ENCODE results near the gene SNRPA1.

SNRPA1 gene

DNA sequence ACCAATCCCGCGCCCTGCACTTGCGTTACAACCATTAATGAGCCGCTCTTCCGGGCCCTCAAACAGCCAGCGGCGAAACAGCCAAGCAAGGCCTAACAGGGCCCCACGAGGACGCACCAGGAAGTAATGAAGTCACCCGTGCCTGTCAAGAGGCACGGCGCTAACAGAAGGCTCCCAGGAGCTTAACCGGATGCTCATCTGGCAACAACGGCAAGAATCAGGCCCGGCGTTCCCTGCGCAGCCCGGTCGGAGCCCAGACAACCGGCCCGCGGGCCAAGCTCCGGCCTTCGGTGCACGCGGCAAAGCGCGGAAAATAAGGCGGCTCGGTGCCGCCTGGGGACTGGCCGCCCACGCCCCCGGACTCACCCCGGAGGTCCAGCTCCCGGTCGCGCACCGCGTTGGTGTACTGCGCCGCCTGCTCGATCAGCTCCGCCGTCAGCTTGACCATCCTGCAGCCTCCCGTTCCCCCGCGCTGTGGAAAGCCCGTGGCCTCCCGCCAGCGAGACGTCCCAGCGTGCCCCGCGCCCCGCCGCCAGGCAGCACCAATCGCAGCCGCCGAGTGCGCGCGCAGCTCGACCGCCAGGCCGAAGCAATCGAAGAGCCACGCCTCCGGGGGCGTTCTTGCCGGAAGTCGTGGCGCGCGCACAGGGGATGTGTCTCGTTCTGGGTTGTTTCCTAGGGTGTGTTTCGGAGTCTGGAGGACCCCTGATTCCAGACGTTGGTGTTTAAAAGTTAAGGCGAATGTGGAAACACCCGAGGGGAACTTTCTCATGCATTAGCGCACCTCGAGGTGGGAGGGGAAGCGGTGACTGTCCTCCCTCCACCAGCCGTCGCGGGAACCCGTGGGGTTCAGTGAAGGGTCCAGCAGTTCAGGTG is at the start of gene SNRPA1:
Gene SNRPA1 (minus strand): TSS at position 518 of the 876 bp plus-strand sequence. CDS start 70 bp downstream, at position 448.
- peak; percentile 96 for DNase-seq (ENCODE audit: low read depth)

DNA sequence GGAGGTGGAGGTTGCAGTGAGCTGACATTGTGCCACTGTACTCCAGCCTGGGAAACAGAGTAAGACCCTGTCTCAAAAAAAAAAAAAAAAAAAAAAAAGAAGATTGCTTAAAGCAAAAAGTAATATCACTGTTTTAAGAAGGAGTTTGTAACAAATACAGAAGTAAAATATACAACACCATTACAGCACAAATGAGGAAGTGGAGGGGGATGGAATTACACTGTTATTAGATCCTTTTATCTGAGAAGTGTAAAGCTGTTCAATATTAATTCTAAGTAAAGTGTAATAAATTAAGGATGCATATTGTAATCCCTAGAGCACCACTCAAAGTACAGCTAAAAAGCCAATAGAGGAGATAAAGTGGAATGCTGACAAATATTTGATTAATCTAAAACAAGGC is 47.0 kb upstream of the SNRPA1 start:
- no peak for DNase-seq (ENCODE audit: low read depth)

DNA sequence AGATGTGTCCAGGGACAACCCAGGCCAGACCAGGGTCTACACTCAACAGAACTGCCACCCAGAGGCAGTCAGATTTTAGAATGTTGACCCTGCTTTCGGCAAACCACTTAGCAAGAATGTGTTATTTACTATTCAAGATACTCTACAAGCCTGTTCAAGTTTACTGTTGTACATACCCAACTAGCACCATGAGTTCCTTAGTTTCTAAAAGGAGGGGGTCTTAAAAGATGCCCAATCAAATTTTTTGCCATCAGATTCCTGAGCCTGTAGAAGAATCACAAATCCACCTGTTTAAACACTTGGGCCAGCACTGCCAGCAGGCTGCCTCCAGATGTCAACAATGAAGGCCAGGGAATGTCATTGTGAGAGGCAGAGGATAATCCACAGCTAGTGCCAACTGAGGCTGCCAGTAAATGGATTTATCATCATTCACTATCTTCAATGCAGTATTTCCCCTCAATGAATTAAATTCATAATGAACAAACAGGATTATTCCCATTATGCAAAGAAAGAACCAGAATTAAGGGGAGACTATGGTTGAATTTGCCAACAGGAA is 43.5 kb upstream of the SNRPA1 start:
- DNase-seq (ENCODE audit: low read depth), result no peak

DNA sequence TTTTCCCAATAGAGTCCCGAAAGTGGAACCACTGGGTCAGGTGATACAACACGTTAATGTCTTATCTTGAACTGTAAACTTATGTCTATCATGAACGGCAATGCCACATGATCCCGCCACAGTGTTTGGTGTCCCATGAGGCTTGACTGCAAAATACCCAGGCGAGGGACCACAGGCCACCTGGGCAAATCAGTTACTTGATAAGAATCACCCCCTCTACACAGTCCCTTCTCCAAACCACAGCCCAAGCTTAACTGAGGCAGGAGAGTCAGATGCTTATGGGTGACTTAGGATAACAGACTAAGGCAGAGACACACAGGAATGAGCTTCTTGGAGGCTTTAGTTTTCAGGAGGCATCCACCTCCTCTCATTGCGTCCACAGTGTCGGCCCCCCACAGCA is 42.9 kb upstream of the SNRPA1 start:
- DNase-seq (ENCODE audit: low read depth), result no peak

DNA sequence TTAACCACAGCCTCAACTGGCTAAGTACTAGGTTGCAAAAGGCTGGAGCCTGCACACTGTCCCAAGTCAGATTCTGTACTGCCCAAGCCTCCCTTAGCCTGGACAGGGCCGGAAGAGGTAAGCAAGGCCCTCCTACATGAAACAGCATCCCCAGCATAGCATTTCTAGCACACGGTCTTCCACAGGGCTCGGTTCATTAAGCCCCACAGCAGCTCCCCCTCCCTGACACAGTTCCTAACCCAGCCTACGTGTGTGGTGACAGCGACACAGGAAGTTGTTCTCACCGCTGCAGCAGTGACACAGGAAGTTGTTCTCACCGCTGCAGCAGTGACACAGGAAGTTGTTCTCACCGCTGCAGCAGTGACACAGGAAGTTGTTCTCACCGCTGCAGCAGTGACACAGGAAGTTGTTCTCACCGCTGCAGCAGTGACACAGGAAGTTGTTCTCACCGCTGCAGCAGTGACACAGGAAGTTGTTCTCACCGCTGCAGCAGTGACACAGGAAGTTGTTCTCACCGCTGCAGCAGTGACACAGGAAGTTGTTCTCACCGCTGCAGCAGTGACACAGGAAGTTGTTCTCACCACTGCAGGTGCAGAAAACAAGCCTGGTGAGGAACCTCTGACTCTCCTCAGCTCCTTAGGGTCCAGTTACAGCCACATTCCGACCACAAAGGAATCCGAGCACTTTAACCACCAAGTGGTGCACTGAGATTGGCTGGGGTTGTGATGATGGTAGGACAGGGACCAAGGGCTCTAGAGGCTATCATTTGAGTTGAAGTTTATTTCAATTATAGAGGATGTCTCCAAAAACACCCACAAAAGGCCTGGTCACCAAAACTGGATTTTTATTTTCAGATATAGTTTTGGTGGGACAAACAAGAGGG is 39.1 kb upstream of the SNRPA1 start:
- peak; percentile 43 for DNase-seq (ENCODE audit: low read depth)

DNA sequence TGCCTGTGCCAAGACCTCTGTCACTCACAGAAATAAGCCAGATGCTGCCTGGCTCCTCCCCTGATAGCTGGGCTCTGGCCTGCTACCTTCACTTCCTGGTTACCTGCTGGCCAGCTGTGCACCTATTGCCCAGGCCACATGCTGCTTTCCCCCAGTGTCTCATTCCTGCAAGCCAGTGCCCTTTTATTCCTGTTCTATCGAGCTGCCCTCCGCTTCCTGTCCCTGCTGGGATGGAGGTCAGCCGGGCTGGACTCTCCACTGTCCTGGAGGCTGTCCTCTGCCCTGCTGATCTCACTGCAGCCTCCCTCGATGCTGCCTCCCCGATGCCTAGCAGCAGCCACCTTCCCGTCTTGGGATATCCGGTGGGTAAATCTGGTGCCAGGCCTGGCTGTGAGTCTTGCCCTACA is 37.0 kb upstream of the SNRPA1 start:
- no peak for DNase-seq (ENCODE audit: low read depth)

DNA sequence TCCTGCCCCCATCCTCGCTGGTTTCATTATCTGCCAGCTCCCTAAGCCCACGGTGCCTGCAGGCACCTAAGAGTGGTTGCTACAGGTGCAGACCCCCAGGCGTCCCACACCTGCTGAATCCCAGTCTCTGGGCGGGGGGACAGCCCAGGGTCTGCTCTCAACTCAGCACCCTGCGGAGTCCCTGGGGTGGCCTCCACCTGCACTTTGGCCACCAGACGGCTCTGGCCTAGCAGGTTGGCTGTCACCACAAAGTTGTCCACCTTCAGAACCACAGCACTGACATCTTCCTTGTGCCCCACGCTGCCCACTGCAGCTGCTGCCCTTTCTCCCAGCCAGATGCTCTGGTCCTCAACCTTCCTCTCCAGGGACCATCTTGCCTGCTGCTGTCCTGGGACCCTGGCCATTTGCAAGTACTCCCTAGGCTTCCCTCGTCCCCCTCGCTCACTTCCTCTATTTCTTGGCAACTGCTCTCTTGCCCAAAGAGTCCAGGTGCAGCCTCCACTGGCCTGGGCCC is 34.9 kb upstream of the SNRPA1 start:
- no peak for DNase-seq (ENCODE audit: low read depth)

DNA sequence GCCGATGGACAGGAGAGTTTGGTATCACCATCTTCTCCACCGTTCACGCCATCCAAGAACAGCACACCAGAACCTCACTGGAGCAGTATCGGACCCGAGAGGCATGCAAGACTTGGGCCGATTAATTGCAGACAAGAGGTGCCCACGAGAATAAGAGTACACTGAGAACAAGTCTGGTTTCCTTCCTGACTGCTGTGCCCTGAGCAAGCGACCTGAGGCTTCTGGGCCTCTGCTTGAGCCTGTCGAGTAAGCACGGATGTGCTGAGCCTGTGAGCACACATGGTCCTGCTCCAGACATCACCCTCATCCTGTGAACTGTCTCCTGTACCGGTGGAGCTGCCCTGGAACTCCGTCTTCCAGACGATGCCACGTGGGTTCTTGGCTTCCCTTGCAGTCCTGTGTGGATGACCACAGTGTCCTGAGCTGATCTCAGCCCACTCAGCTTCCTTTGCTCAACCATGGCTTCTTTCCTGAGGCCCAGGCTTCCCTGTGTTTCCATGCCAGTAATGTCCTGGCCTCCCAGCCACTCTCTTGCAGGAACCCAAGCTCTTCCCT is 34.3 kb upstream of the SNRPA1 start:
- no peak for DNase-seq (ENCODE audit: low read depth)

DNA sequence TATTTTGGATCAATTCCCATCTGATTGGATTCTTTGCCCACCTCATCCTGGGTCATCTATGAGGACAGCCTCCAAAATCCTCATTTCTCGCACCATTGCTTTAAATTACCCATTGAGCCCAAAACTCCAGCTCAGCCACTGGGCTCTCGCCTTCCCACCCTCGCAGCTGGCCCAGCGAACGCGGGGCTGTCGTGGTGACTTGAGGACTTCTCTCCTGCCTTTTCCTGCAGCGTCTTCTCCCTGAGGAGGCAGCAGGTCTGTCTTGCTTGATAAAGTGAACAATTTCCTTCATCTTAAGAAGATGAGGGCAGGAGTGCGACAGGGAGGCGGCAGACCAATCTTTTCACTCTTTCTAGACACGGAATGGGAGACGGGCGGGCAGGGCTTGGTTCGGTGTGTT is 33.0 kb upstream of the SNRPA1 start:
- no peak for DNase-seq (ENCODE audit: low read depth)

DNA sequence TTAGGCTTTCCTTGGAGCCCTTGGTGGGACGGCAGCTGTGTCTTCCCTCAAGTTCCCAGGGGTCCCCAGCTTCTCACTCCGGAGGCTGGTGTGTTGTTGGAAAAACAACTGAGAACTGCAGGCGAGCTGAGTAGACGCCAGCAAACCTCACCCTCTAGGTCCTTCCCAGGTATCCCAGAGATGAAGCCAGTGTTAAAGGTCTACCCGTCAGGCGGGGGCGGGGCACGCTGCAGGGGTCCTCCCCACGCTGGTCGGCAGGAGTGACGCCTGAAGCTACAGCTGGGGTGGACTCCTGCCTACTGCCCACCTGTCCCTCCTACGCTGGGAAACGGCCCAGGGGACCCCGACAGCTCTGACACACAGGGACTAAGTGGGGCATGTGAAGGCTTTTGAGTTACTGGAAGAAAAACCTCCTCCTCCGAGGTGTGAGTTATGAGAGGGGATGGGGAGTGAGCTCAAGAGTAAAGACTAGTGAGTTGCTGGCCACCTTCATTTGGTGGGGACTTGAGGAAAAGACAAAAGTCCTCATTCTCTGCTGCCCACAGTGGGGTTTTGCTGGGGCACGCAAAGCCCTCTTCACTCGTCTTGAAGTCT is 32.2 kb upstream of the SNRPA1 start:
- no peak for DNase-seq (ENCODE audit: low read depth)

DNA sequence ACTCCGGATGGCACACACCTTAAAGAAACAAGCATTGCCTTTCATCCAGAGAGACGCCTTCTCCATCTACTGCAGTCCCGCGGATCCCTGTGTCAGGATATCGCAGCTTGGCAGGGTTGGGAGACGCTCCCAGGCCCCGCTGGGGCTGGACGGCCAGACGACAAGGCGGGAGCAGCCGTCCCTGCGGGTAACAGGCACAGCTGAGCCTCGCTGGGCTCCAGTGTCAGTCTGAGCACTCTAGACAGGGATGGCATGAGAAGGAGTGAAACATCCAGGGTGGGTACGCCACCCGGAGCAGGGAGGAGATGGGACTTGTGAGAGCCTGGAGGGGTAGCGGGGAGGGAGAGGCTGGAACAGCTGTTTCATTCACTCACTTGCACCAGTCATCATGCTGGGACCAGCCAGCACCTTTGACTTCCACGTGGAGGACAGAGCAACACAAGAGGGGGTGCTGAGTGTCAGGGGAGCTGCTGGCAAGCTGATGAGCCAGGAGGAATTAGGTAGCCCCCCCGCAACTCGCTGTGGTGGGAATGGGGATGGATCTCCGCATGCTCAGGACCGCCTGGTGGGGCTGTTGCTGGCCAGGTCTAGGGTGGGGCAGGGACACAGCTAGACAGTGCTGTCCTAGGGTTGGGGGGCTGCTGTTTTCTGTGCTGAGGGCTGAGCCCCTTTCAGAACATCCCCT is 31.6 kb upstream of the SNRPA1 start:
- no peak for DNase-seq (ENCODE audit: low read depth)

DNA sequence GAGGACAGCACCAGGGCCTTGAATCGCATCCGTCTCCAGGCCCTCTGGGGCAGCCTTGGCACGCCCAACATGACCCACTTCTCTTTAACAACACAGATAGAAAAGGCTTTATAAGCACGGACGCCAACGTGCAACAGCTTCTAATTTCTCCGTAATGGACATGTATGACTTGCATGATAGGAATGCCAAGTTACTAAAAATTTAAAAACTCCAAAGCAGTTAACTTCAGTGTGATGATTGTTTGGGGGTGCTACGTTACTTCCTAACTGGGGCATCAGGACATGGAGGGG is 30.9 kb upstream of the SNRPA1 start:
- DNase-seq (ENCODE audit: low read depth), result no peak

DNA sequence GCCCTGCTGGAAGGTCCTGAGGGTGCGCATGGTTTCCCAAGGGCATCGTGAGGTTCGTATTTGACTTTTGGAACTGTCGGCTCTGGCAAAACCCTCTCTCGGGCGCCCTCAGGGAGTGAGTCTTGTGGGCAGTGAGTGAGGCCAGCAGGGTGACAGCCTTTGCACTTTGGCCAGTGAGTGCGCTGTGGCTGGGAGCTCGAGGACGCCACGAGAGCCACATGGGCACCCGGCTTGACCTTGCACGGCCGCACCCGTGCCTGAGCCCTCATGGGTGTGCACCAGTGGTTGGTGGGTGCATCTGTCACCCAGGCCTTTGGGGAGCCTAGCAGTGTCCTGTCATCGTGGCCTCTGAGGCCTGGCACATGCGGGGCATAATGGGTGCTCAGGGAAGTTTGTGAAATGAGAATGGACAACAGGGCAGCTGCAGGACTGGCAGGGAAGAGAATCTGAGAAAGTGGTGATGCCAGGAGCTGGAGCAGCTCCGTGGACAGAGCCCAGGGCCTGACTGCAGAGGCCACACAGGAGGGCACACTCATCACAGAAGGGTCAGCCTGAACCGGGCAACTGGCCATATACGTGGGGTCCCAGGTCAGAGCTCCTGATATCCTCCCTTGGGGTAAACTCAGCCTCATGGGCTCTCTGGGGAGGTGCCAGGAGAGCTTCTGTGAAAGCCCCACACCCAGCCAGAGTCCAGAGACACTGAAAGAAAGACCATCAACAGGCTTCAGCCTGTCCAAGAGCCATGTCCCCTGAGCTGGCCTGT is 30.4 kb upstream of the SNRPA1 start:
- no peak for DNase-seq (ENCODE audit: low read depth)

DNA sequence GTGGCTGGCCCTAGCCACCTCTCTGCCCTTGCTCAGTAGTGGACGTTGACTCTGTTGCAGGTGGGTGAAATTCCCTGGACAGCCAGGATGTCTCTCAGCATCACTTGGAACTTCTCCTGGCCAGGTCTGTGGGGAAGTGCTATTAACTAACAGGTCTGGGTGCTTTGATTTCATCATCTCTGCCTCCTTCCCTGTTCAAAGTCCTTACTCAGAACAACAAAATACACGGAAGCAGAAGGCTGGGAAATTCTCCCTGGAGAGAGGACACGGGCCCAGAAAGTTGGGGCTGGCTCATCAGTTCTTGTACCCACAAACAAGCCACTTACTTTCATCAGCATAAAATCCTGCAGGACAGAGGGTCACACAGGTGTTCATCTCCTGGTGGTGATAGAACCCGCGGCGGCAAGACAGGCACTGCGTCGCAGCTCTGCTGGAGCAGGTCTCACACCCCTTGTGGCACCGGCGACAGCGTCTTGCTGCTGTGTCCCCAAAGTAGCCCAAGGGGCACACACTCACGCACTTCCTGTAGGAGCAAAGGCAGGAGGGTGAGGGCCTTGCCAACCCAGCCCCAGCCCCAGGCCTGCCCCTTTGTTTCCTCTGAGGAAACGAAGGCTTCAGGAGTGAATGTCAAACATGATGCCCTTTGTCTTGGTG is 29.6 kb upstream of the SNRPA1 start:
- no peak for DNase-seq (ENCODE audit: low read depth)

DNA sequence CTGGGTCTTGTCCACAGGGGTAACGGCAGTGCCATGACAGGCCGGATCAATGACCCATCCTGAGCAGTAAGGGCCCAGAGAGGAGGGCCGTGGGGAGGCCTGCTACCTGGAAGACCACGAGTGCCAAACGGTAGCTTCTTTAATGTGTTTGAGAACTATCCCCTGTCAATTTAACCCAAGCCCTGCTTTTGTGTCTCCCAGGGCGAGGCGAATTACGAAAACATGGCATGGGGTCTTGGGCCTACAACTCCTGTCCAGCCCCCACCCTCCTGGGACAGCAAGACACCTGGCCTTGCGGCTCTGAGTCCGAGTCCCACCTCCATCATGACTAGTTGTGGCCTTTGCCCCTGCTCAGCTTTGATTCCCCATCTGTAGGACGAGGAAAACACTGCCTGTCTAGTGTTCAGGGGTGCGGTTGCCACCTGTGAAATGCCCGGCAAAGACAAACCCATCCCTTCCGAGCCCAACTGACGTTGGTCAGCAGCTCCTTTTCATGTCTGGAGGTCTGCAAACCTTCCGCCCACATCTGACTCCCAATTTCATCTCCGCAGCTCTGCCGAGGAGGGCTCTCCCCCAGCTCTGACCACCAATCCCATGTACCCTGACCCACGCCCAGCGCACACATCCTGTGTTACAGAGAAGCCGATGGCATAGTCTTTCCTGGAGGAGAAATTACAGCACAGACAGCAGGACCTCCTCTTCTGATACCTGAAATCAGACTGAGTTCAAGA is 28.9 kb upstream of the SNRPA1 start:
- no peak for DNase-seq (ENCODE audit: low read depth)

DNA sequence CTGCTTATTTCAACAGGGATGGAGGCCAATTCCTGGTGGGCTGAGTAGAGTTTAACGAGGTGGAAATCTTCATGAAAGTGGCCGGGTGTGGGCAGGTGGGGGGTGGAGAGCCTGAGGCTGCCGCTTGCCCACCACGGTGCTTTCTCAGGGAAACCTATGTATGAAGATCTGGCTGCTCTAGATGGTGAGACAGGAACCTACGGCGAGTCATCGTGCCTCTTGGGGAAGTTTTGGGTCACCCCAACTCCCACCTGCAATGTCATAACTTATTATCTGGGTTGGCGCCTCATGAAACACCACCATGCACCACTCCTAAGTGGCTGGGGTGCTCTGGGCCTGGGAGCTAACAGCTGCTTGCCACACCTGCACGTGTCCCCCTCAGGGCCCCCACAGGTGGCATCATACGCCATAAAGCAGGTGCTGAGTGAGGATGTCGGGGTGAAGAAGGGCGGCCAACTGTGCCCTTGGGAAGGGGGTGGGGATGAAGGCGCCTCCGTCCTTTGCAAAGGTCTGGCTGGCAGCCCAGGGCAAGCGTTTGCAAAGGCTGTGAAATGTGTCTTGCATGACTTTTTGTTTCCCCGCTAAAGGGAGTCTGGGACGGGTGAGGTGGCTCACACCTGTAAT is 27.9 kb upstream of the SNRPA1 start:
- no peak for DNase-seq (ENCODE audit: low read depth)

DNA sequence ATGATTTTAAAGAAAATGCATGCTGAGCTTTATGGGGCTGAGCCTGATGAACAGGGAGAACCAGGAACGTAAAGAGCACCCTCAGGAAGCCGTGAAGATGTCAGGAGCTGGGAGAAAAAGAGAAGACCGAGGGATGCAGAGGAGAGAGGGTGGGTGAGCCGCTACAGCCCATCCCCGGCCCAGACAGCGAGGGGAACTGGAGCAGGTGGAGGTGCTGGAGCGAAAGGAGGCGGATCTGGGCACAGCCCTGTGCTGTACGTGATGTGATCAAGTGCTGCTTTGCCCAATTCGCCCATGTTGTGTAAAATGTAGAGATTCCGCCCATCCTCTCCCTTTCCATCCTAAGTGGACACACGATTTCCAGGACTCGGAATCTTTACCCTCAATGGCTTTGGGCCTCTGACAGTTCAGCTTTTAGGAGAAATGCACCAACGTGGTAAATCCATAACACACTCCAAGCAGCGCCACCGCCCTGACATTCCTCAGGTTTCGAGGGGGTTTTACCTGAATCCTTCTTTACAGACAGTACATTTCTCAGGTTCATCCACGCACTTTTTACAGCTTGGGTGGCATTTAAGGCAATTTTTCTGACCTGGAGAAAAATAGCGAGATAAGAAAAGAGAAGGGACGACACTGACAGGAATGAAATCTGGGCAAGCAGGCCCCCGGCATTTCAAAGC is 27.1 kb upstream of the SNRPA1 start:
- no peak for DNase-seq (ENCODE audit: low read depth)

DNA sequence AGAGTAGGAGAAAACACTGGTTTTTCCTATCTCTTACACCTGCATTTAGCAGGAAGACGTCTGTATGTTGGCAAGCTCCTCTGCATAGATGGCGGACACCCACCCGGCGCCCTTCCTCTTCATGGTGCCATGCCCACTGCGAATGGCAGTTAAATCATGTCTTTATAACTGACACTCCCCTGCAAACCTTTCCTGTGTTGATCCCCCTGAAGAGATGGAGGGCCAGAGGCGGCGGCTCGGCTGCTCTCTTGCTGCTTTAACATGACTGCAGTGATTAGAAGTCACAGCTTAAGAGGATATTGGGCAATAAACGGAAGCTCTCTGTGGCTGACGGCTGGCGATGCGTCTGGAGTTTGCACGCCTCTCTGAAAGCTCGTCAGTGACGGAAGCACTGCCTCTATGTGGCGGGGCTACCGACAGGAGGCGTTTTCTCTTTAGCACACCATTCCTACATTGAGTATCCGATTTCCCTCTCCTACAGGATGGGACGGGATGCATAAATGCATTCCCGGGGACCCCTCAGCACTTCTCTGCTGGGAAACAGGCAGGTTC is 25.5 kb upstream of the SNRPA1 start:
- DNase-seq (ENCODE audit: low read depth), result peak; percentile 38
